Measurements from ENCODE around the gene CDYL.

CDYL gene

DNA sequence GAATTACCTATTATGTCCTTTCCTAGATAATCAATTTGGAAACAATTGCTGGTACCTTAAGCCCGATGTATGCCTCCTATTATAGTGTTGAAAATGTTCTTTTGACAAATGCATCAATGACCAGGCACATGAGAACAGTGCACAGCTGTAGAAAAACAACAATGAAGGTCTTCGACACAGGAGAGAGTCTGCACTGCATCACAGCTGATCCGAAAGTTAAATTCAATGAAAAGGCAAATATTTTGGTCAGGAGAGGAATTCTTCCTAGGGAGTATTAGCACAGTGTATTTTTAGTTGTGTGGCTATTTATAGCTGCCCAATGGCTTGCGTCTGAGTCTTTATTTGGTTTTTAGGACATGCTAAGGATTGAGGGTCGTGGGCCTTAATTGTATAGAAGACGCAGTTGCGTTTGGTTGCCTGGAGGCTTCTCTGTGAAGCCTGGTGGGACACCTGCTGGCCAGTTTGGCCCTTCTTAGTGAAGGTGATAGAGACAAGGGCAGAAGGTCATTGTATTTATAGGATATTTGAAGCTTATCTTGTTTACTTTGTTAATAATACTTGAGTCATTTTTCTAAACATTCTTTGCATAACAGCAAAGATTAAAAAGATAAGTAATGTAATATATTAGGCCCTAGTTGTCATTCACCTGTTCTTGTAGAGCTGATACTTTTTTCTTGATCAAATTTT, 72.3 kb downstream of the CDYL start:
- TF ChIP-seq, protein P1, sequence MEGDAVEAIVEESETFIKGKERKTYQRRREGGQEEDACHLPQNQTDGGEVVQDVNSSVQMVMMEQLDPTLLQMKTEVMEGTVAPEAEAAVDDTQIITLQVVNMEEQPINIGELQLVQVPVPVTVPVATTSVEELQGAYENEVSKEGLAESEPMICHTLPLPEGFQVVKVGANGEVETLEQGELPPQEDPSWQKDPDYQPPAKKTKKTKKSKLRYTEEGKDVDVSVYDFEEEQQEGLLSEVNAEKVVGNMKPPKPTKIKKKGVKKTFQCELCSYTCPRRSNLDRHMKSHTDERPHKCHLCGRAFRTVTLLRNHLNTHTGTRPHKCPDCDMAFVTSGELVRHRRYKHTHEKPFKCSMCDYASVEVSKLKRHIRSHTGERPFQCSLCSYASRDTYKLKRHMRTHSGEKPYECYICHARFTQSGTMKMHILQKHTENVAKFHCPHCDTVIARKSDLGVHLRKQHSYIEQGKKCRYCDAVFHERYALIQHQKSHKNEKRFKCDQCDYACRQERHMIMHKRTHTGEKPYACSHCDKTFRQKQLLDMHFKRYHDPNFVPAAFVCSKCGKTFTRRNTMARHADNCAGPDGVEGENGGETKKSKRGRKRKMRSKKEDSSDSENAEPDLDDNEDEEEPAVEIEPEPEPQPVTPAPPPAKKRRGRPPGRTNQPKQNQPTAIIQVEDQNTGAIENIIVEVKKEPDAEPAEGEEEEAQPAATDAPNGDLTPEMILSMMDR (IDR thresholded peaks at IDR 0.05) = peak; percentile 48

DNA sequence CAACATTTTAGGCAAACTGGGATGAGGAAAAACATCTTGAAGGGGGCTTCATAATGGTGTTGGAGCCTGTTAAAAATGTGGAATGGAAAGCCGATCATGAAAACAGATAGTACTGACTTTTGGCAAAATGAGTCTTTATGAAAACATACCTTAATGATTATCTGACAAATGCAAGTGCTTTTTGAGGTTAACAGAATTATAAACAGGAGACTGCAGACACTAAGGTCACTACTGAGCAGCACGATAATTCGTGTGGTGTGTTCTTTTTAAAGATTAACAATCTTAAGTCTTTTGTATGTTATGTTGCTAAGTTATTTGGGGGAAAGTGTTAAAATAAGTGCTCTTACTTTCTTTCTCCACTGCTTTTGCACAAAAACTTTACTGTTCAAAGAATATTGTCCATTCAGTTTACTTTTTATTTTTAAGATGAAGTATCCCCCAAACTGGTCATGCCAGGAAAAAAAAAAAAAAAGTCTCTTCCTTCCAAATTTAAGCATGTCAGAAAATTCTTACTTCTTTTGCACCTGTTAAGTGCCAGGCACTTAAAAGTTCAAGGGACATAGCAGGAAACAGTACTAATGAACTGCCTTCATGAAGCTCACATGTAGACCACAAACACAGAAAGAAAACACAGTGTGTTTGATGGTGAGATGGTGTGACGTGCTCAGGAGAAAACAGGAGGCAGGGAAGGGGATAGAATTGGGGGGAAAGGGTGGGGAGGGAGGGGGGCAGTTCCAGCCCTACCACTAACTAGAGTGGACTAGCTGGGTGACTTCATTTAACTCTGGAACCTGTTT, 73.2 kb downstream of the CDYL start:
- TF ChIP-seq, protein P1 (IDR thresholded peaks at IDR 0.05) = no peak

DNA sequence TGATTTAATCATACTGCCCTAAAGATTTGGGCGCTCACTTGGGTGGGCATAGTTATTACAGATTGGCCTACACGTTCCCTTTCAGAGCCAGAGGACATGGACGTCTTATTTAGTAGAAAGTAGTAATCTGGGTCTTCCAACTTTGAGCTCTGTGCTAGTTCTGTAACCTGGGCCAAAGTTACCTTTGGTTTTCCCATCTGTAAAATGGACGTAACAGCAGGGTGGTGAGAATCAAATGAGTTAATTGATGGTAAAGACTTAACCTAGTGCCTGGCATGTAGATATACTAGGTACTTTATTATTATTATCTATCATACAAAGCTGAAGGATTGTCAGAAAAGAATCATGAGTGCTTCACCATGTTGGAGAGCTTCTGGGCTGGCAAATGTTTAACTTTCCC, 74.8 kb downstream of the CDYL start:
- TF ChIP-seq, protein P1 (IDR thresholded peaks at IDR 0.05) = no peak

DNA sequence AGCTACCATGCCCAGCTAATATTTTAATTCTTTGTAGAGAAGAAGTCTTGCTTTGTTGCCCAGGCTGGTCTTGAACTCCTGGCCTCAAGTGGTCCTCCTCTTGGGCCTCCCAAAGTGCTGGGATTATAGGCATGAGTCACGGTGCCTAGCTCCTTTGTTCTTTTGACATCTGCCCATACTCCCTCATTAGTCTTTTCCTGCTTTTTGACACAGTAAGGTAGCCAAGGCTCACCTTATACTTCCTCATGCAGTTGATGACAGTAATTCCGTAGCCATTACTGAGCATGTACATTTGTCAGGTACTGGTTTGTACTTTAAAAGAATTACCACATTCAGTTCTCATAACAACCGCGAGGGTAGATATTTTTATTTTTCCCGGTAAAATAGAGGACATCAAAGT, 76.7 kb downstream of the CDYL start:
- TF ChIP-seq, protein P1 (IDR thresholded peaks at IDR 0.05) = no peak

DNA sequence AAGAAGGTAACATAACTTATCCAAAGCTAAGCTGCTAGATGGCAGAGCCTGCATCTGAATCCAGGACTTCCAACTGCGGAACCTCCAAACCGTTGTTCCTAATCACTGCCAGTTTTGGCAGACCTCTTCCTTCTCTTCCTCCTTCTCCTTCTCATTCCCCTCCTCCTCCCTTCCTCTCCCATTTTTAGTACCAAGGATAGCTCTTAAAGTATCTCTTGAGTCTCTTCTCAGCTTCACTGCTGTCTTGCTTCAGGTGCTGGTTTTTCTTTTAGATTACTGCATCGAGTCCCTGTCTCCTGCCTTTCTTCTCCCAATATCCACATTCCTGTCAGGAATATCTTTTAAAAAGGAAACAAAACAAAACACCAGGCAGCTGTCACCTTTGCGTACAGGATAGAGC, 77.1 kb downstream of the CDYL start:
- TF ChIP-seq, protein P1 (IDR thresholded peaks at IDR 0.05) = no peak

DNA sequence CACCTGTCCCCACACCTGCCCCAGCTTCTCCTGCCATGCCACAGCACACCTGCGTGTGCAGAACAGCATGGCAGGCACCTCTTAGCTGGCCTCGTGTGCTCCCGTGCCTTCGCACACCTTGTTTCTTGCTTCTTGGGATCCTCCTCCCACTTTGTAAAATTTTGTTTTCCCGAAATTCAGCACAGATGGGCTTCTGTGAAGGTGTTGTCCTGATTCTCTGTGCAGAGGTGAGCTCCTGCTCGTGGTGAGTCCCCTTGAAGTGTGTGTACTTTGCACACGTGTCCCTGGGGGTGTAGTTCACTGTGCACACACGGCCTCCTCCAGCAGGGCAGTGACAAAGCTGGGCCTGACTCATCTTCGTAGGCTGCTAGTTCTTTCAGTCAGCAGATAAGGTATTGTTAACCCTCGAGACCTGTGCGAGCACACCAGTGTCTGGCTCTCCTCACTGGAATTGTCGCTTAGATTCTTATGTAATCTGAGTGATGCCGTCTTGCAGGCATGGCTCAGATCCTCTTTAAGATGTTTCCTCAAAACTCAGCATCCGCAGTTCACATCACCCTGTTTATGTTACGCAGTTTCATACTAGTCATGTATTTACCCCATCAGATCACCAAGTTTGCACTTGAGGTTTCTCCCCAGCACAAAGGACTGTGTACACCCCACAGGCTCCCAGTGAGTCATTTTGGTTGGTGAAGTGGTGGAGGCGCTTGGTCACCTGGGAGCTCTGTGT, 77.7 kb downstream of the CDYL start:
- TF ChIP-seq, protein P1 (IDR thresholded peaks at IDR 0.05) = no peak

DNA sequence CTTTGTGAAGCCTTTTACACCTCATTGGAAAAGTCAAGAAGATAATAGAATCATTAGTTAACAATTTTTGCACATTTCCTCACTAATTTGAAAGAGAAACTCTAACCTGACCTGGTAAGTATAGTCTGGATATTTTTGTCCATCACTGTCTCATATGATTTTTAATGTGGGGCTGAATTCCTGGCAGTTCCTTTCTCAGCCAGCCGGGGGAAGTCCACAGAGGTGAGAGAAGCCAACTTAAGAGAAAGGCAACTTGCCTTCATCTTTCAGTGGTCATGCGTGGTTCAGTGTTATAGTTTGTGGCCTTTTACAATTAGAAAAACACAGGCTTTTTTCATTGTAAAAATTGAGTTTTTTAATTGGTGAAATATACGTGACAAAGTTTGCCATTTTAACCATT, 80.6 kb downstream of the CDYL start:
- TF ChIP-seq, protein P1 (IDR thresholded peaks at IDR 0.05) = no peak

Data from LNCAP (cell line).